ENCODE results near the gene NMT1.

NMT1 gene

GRCh38 chr17:45135978-45136791, 75.1 kb downstream of the NMT1 start:
- DNase-seq (ENCODE audit: low read depth) = no peak

- DNase-seq (ENCODE audit: low read depth) = no peak
These were observed 75.9 kb downstream of the NMT1 start for GRCh38 chr17:45136846-45137560.

DNA sequence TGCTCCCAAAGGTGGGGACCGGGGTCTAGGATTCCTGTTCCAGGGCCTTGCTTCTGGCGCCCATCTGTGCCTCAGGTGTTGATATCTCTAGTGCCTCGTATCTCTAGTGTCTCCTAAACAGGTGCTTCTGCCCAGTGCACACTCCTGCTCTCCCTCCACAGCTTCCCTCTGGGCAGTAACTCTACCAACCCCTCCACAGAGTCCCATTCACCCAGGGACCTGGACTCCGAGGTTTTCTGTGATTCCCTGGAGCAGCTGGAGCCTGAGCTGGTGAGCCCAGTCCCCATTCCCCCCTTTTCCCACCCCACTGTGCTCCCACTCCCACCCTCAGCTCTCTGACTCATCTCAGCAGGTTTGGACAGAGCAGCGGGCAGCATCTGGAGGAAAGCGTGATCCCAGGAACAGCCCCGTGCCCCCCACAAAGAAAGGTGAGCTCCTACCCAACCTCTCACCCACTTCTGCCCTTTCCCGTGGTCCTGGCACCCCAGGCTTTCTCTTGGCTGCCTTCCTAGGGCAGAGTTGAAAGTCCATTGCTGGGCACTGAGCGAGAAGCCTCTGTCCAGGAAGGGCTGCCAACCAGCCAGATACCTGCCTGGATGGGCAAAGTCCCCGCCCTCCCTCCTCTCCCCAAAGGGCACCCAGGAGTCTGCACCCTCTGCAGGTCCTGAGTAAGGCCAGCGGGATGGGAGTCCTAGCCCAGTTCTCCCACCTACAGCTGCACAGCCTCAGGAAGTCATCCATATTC, 76.6 kb downstream of the NMT1 start:
- DNase-seq (ENCODE audit: low read depth) = no peak

DNA sequence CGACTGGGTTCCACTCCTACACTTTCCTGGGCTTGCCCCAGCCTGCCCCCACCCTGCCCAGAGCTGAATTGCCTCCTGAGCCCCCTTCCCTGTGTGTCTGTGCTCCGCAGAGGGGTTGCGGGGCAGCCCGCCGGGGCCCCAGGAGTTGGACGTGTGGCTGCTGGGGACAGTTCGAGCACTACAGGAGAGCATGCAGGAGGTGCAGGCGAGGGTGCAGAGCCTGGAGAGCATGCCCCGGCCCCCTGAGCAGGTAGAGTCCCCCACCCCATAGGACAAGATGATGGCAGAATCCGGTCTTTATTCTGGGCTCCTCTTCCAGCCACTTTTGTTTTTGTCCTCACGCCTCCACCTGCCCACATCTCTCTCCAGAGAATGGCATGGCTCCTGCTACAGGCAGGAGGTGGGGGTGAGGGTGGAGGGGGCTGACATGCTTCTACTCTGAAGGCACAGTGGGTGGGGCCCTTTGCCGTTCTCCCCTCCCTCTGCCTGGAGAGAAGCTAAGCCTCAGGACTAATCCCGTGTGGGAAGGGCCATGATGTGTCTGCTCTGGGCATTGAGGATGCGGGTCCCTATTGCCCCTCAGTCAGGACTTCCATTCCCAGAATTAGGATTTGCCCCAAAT, 77.9 kb downstream of the NMT1 start:
- DNase-seq (ENCODE audit: low read depth) = no peak

- no peak for DNase-seq (ENCODE audit: low read depth)
These were observed 78.4 kb downstream of the NMT1 start for GRCh38 chr17:45139533-45139920.

DNA sequence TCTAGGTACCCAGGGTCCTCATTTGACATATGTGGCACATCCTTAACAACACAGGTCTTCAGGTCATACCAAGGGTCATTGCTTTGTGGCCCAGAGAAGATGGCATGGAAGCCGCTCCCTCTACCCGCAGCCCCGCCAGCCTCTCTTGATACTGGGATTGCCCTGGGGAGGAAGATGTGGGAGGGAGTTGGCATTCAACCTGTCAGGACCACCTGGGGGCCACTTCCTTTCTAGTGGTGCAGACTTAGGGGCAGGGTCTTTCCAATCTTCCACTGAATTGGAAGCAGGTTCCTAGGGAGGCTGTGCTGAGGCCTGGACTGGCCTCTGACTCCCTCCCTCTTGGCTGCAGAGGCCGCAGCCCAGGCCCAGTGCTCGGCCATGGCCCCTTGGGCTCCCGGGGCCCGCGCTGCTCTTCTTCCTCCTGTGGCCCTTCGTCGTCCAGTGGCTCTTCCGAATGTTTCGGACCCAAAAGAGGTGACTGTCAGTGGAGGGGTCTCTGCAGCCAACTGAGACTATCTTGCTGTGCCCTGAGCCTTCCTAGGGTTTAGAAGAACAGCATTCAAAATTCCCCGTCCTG, 82.1 kb downstream of the NMT1 start:
- no peak for DNase-seq (ENCODE audit: low read depth)

- peak; percentile 90 for DNase-seq (ENCODE audit: low read depth)
These were observed 82.7 kb downstream of the NMT1 start for GRCh38 chr17:45143767-45144198.

DNA sequence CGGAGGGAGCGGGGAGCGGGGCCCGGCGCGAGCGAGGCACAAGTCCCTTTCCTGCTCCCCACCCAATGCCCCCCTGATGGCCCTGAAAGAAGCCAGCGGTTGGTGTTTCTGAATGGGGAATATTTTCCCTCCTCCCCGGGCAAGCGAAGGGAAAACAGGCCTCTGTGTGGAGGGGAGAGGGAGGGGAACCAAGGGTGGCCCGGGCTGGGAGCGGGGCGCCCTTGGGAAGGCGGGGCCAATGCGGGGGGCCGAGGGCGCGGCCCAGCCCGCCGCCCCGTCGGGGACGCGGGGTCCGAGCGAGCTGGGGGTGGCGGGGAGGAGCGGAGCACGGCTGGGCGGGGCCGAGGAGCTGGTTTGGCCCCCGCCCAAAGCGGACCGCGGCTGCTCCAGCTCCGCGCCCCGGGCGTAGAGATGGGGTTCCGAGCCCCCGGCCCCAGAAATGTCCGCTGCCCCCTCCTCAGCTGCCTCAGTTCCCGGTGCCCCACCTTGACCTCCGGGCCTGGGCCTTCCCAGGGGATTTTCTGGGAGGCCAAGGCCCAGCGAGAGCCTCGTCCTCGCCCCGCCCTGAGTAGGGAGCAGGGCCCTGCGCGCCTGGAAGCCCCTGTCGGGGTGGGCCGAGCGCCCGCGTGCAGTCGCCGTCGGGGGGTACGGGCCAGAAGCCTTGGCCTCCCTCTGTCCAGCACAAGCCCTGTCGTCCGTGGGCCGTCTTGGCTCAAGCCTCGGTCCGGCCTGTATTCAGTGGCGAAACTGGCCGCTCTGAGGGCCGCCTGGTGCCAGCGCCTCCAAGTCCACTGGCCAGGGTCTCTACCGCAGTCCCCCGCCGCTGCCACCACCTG, 83.3 kb downstream of the NMT1 start:
- peak; percentile 6 for DNase-seq (ENCODE audit: low read depth)

DNA sequence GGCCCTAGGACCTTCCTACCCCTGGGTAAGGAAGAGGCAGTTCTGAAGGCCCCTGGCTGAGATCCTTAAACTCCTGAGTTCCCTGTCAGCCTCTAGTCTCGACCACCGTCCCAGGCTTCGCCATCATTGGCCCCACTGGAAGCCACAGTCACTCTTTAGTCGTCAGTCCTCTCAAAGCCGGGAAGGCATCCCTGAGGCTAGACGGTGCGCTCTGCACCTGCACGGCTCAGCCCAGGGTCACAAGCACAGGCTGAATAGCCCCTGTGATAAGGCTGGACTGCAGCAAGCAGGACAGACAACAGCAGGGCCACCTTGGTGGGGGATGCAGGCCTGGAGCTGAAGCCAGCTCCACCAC, 83.9 kb downstream of the NMT1 start:
- no peak for DNase-seq (ENCODE audit: low read depth)

GRCh38 chr17:45146166-45146565, 85.0 kb downstream of the NMT1 start:
- no peak for DNase-seq (ENCODE audit: low read depth)

GRCh38 chr17:45146592-45146889, 85.4 kb downstream of the NMT1 start:
- no peak for DNase-seq (ENCODE audit: low read depth)

DNA sequence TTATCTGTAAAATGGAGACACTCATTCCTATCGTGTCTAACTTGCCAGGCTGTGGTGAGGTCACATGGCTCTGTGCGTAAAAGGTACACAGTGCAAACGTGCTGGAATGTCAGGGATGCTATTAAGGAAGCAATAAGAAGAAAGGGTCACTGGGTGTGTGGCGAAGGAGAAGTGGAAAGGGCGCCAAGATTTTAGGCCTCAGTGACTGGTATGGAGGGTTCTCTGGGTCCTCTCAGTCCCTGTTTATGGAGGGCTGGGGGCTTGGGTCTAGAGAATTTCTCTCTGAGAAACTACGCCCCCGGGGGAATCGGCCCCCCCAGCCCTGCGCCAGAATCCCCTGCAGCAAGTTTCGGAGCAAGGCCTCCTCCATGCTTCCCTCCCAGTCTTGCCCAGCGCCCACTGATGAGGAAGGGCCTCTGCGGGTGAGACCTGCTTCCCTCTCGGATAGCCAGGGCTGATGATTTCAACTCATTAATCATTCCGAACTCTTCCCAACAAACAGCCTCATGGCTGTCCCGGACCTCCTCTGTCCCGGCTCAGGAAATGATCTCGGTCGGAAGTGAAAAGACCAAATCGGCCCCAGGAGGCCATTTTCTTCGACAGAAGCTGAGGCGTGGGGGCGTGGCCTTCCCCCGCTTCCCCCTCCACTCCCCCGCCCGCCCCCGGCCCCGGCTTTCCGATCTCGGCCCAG, 85.9 kb downstream of the NMT1 start:
- peak; percentile 92 for DNase-seq (ENCODE audit: low read depth)

GRCh38 chr17:45147581-45148182, 86.6 kb downstream of the NMT1 start:
- DNase-seq (ENCODE audit: low read depth) = peak; percentile 94

DNA sequence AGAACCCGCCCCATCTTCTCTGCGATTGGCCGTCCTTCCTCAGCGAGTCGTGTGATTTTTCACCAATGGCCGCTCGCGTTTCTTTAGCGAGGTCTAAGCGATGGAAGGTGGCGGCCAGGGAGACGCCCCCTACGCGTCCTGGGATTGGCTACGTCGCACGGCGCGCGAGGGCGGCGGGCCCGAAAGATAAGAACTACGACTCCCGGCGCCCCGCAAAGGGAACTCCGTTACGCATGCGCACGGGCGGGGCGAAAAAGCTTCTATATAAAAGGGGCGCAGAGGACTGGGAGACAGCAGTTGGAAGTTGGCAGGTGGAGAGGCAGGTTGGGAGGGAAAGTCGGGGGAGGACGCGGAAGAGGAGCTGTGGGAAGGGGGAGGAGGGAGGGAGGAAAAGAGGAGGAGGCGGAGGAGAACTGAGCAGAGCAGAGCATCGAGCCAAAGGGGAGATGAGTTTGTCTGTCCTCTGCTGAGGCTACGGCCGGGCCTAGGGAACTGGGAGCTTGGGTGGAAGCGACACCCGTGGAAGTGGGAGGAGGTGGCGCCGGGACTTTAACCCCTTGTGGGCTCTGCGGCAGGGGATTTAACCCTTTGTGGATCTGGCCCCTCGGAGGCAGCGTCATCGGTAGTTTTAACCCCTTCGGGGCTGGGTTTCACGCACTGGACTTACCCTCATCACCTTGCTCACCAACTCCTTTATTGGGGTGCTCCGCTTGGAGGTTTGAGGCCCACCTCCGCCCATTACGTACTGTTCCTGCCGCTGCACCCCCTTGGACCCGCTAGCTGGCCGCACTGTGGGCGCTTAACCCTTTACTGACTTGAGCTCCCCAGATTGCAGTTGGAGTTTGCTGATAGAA, 87.3 kb downstream of the NMT1 start, which contains the start of gene HEXIM1:
HEXIM1 (plus strand) TSS at position 293 of the 854 bp plus-strand sequence. CDS start 716 bp downstream, outside the sequence.
- peak; percentile 100 for DNase-seq (ENCODE audit: low read depth)

DNA sequence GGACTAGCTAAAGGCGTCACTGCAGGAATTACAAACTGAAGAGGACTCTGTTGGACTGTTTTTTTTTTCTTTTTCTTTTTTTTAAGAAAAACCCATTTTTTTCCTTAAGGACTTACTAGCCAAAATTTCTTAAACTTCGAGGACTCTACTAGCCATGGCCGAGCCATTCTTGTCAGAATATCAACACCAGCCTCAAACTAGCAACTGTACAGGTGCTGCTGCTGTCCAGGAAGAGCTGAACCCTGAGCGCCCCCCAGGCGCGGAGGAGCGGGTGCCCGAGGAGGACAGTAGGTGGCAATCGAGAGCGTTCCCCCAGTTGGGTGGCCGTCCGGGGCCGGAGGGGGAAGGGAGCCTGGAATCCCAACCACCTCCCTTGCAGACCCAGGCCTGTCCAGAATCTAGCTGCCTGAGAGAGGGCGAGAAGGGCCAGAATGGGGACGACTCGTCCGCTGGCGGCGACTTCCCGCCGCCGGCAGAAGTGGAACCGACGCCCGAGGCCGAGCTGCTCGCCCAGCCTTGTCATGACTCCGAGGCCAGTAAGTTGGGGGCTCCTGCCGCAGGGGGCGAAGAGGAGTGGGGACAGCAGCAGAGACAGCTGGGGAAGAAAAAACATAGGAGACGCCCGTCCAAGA, 88.0 kb downstream of the NMT1 start:
- DNase-seq (ENCODE audit: low read depth) = peak; percentile 88

- peak; percentile 69 for DNase-seq (ENCODE audit: low read depth)
These were observed 88.8 kb downstream of the NMT1 start for GRCh38 chr17:45149669-45150664.

All from EH (cell line).